ENCODE results near the gene ANTKMT. TPM values are rescaled to one million over a fixed set of nuclear protein-coding genes. Genes with fewer than 3 reads are reported as not detected.

The ANTKMT gene
- polyA plus RNA-seq (ENCODE audit: insufficient read length in 3 of 3), result 10 to 100 TPM in 2 of 3 donors, 1 to 10 TPM in 1; 8.4 to 11.0 (median 10.2) TPM

DNA sequence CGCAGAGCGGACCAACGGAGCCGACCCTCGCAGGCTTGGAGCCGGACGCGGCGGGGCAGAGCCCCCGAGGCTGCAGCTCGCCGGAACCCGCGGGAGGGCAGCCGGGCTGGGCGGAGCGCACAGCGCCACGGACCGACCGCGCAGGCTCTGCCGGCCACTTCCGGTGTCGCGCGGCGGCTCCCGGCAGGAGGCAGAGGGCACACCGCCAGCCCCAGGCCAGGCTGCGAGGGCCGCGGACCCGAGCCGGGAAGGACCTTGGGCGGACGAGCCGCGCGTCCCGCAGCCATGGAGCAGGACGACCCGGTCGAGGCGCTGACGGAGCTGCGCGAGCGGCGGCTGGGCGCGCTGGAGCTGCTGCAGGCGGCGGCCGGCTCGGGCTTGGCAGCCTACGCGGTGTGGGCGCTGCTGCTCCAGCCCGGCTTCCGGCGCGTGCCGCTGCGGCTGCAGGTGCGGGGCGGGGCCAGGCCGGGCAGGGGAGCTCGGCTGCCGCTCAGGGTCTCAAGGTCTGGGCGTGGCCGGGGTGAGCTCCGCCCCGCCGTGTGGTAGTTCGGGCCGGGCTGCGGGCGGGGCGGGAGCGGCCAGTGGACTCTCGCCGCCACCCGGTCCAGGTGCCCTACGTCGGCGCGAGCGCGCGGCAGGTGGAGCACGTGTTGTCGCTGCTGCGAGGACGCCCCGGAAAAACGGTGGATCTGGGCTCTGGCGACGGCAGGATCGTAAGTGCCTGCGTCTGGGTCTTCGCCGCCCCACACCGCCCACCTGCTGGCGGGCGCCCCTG lies at the start of gene ANTKMT:
Gene ANTKMT (plus strand): TSS at position 157 of the 775 bp plus-strand sequence. CDS start 129 bp downstream, at position 286.
- DNase-seq (ENCODE audit: low read depth in 3 of 3, low spot score in 2 of 3), result peak in 1 of 3 donors; percentile 68

DNA sequence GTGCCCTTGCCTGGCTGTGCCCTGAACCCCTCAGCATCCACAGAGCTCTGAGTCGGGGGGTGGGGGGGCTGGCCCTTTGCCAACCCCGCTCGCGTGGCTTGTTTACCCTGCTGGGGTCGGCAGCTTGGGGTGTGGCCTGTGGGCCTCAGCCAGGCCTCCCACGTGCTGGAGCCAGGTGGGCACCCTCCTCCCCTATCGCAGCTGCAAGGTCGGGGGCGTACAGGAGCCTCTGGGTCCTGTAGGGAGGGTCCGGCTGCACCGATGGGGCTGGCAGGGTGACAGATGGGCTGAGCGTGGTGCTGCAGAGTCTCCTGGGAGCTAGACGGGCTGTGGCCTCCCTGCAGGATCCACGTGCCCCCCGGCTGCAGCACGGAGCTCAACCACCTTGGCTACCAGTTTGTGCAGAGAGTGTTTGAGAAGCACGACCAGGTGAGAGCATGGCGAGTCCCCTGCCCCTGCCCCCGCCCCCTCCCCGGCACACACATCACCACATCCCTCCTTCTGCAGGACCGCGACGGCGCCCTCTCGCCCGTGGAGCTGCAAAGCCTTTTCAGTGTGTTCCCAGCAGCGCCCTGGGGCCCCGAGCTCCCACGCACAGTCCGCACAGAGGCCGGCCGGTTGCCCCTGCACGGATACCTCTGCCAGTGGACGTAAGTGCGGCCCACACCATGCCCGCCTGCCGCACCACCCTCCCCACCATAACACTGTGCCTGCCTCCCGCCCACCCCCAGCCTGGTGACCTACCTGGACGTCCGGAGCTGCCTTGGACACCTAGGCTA lies 49.4 kb upstream of the ANTKMT start:
- no peak for DNase-seq (ENCODE audit: low read depth in 3 of 3, low spot score in 2 of 3)

DNA sequence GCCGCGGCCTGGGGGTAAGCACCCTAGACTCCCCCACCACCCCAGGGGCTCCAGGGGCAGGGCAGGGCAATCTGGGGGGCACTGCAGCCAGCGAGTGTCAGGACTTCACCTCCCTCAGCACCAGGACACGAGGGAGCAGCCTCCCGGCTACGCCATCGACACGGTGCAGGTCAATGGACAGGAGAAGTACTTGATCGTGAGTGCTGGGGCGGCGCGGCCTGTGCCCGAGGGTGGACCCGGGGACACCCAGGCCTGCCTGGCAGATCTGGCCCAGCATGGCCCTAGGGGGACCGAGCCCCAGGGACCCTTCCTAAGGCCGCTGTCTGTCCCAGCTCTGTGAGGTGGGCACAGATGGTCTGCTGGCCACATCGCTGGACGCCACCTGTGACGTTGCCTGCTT lies 48.6 kb upstream of the ANTKMT start:
- no peak for DNase-seq (ENCODE audit: low read depth in 3 of 3, low spot score in 2 of 3)

DNA sequence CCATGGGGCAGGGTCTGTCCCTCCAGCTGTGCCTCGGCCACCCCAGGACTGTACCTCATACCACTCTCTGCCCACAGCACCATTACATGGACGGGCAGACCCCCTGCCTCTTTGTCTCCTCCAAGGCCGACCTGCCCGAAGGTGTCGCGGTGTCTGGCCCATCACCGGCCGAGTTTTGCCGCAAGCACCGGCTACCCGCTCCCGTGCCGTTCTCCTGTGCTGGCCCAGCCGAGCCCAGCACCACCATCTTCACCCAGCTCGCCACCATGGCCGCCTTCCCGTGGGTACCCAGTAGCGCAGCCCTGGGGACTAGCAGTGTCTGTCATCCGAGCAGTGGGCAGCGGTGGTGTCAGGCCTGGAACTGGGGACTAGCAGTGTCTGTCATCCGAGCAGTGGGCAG lies 48.1 kb upstream of the ANTKMT start:
- no peak for DNase-seq (ENCODE audit: low read depth in 3 of 3, low spot score in 2 of 3)

DNA sequence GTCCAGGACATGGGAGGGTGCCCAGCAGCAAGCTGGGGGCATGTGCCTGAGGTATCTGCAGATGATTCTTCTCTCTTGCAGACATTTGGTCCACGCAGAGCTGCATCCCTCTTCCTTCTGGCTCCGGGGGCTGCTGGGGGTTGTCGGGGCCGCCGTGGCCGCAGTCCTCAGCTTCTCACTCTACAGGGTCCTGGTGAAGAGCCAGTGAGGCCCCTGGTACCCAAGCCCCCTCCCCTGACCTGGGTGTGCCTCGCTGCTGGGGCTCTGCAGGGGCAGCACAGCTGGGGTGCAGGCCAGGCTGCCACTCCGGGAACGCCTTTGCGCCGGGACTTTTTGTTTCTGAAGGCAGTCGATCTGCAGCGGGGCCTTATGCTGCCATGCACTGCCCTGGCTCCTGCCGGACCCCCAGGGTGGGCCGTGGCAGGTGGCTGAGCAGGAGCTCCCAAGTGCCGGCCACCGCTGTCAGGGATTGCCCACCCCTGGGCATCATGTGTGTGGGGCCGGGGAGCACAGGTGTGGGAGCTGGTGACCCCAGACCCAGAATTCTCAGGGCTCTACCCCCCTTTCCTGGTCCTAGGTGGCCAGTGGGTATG lies 47.5 kb upstream of the ANTKMT start:
- DNase-seq (ENCODE audit: low read depth in 3 of 3, low spot score in 2 of 3), result no peak

GRCh38 chr16:674214-674881 lies 46.6 kb upstream of the ANTKMT start:
- no peak for DNase-seq (ENCODE audit: low read depth in 3 of 3, low spot score in 2 of 3)

- no peak for DNase-seq (ENCODE audit: low read depth in 3 of 3, low spot score in 2 of 3)
Measured at GRCh38 chr16:674968-675883, 45.7 kb upstream of the ANTKMT start, which contains the start of gene RHBDL1. Gene RHBDL1 (plus strand): TSS chr16:675671. CDS start chr16:675791, 120 bp downstream.

- DNase-seq (ENCODE audit: low read depth in 3 of 3, low spot score in 2 of 3), result no peak
Measured at GRCh38 chr16:675884-676564, 44.9 kb upstream of the ANTKMT start.

GRCh38 chr16:676565-676902 lies 44.4 kb upstream of the ANTKMT start:
- no peak for DNase-seq (ENCODE audit: low read depth in 3 of 3, low spot score in 2 of 3)

DNA sequence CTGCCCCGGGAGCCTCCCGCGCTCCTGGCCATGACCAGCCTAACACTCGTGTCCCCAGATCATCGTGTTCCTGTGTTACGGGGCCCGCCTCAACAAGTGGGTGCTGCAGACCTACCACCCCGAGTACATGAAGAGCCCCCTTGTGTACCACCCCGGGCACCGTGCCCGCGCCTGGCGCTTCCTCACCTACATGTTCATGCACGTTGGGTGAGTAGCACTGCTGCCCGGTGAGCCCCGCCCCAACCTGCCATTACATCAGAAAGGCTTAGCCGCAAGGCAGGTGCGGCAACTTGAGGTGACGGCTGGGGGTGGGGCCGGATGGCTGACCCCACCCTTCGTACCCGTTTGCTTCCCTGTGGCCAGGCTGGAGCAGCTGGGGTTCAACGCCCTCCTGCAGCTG lies 44.0 kb upstream of the ANTKMT start:
- no peak for DNase-seq (ENCODE audit: low read depth in 3 of 3, low spot score in 2 of 3)

DNA sequence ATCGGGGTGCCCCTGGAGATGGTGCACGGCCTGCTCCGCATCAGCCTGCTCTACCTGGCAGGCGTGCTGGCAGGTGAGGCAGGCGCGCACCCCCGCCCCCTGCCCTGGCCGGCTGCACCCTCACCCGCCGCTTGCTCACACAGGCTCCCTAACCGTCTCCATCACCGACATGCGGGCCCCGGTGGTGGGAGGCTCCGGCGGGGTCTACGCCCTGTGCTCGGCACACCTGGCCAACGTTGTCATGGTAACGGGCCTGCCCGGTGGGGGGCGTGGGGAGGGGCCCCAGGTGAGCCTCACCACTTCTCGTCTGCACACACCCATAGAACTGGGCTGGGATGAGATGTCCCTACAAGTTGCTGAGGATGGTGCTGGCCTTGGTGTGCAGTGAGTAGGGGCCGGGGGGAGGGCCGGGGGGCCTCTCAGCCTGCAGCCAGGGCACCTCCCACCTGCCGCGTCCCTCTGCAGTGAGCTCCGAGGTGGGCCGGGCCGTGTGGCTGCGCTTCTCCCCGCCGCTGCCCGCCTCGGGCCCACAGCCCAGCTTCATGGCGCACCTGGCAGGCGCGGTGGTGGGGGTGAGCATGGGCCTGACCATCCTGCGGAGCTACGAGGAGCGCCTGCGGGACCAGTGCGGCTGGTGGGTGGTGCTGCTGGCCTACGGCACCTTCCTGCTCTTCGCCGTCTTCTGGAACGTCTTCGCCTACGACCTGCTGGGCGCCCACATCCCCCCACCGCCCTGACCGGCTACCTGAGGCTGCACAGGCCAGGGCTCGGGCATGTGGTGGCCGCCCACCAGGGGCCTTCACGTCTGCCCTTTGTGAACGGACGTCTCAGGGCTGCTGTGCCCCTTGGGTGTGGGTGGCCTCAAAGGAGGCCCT lies 43.4 kb upstream of the ANTKMT start:
- no peak for DNase-seq (ENCODE audit: low read depth in 3 of 3, low spot score in 2 of 3)

- no peak for DNase-seq (ENCODE audit: low read depth in 3 of 3, low spot score in 2 of 3)
Measured at GRCh38 chr16:678209-678857, 42.6 kb upstream of the ANTKMT start.

DNA sequence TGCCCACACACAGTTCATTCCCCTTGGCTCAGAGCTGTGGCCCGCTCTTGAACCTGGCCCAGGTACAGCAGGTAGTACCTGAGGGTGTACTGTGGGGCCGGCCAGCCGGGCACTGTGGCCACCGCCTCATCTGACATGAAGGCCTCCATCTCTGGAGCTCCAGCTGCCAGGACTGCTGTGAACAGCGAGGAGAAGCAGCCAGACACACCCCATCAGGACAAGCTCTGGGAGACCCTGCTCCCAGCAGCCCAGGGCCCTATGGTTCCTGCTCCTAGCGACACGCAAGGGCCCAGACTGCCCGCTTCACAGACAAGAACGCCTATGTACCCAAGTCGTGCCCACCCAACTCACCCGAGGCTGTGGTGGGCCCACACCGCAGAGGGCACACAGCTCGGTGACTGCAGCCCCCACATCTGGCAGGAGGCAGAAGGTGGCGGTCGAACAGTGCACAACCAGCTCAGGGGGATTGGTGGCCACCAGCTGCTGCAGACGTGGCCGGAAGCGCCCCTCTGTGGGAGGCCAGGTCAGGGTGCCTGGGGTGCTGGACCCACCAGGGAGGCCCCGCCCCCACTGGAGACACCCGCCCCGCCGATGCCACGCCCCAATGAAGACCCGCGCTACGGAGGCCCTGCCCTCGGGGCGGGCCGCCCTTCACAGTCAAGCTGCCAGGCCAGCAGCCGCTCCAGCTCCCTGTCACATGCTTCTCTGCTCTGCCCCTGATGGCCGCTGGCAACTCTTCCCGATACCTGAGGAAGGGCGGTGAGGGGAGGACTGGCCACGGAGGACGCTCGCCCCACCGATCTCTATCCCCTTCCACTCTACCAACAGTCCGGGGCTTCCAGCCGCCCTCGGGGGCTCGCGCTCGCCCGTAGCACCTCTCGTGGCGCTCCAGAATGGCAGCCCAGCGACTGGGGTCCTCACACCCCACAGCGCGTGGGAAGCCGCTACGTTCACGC lies 41.8 kb upstream of the ANTKMT start:
- peak in 1 of 3 donors; percentile 49 for DNase-seq (ENCODE audit: low read depth in 3 of 3, low spot score in 2 of 3)

DNA sequence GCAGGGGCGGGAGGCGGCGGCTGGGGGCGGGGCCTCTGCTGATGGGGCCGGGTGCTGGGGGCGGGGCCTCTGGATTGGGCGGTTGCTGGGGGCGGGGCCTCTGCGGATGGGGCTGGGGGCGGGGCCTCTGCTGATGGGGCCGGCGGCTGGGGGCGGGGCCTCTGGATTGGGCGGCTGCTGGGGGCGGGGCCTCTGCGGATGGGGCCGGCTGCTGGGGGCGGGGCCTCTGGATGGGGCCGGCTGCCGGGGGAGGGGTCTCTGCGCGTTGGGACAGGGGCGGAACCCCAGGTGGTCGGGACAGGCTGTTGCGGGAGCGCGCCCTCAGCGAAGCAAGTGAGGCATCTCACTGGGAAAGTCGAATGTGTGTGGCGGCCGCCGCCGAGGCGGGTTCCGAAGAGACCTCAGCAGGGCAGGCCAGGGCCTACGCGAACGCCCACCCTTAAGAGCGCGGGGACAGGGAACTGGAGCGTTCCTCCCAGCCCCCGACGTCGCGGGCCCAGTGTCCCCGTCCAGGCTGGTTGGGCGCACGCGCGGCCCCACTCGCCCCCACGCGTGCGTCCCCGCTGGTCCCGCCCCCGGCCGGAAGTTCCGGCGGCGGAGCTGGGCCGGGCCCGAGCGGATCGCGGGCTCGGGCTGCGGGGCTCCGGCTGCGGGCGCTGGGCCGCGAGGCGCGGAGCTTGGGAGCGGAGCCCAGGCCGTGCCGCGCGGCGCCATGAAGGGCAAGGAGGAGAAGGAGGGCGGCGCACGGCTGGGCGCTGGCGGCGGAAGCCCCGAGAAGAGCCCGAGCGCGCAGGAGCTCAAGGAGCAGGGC lies 40.9 kb upstream of the ANTKMT start, which contains the start of gene STUB1:
Gene STUB1 (plus strand): TSS at position 597 of the 811 bp plus-strand sequence. CDS start 116 bp downstream, at position 713.
- DNase-seq (ENCODE audit: low read depth in 3 of 3, low spot score in 2 of 3), result peak in 1 of 3 donors; percentile 52

DNA sequence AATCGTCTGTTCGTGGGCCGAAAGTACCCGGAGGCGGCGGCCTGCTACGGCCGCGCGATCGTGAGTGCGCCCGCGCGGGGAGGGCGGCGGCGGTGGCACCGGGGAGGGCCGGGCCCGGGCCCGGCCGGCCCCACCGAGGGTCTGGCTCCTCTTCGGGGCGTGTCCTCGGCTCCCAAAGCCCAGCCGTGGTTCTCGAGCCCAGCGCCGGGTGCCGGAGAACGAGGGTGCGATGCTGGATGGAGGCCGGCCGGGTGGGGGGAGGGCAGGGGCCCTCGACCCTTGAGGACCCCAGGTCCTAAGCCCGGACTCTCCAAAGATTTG lies 40.4 kb upstream of the ANTKMT start:
- no peak for DNase-seq (ENCODE audit: low read depth in 3 of 3, low spot score in 2 of 3)

Measured in right renal cortex interstitium (tissue), 3 donors.